ENCODE results near the gene AKR1C2.

- TF ChIP-seq EZH2 (IDR thresholded peaks at IDR 0.05; ENCODE audit: low read depth) (no peak), CTCF (conservative IDR thresholded peaks at IDR 0.05) (no peak)
Measured at GRCh38 chr10:4953405-4953804, 50.3 kb downstream of the AKR1C2 start.
